ENCODE measurements around the gene SMCO2. TPM values are rescaled to one million over a fixed set of nuclear protein-coding genes. Genes with fewer than 3 reads are reported as not detected.

The SMCO2 gene
- total RNA-seq, 1 experiment from 2014 or later, result 1.7 TPM

GRCh38 chr12:27449026-27449425 is 2.5 kb downstream of the SMCO2 start:
- CTCF ChIA-PET, result no interaction called here
- BruUV-seq (replicated peaks), result no TSS peak

DNA sequence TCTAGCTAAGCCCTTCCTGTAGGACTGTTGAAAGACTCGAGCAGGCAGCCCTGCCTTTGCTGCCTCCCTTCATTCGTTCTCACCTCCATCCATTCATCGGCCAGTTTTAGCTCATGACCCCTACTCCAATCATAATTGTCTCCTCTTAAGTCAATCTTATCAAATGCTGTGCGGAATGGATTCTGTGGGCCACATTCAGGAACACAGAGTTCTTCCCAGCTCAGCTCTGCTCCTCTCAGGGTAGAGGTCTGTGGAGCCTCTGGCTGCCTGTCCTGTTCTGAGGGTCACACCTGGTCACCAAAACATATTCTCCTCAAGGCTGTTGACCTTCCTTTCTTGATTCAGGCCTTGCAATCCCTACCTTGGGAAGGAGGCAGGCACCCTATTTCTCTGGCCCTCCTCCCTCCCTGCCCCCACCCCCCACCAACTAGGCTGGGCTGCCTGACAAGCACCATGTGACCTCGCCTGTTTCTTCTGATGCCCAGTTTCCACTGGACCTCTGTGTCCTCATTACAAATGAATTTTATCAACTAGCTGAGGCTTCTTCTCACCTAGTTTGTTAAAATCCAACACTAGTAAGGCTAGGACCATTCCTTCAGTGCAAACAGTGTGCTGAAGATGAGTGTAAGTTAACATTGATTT is 3.5 kb downstream of the SMCO2 start:
- no peaks in the 10 kb centered on the region for H3K4me1 ChIP-seq (ENCODE audit: insufficient read depth, low read length)
- intact Hi-C loops (cut with micrococcal nuclease), result no loop called here
- POLR2A ChIA-PET (ENCODE audit: unreplicated experiment), result no interaction called here
- H3K36me3 ChIP-seq (ENCODE audit: low read depth, low read length), result no peaks in the 10 kb centered on the region
- TF ChIP-seq, protein P1, sequence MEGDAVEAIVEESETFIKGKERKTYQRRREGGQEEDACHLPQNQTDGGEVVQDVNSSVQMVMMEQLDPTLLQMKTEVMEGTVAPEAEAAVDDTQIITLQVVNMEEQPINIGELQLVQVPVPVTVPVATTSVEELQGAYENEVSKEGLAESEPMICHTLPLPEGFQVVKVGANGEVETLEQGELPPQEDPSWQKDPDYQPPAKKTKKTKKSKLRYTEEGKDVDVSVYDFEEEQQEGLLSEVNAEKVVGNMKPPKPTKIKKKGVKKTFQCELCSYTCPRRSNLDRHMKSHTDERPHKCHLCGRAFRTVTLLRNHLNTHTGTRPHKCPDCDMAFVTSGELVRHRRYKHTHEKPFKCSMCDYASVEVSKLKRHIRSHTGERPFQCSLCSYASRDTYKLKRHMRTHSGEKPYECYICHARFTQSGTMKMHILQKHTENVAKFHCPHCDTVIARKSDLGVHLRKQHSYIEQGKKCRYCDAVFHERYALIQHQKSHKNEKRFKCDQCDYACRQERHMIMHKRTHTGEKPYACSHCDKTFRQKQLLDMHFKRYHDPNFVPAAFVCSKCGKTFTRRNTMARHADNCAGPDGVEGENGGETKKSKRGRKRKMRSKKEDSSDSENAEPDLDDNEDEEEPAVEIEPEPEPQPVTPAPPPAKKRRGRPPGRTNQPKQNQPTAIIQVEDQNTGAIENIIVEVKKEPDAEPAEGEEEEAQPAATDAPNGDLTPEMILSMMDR (conservative IDR thresholded peaks at IDR 0.05; ENCODE audit: low read depth, low read length), result no peak
- no peak for TF ChIP-seq EZH2 (IDR thresholded peaks at IDR 0.05; ENCODE audit: low read length, unreplicated experiment)
- TF ChIP-seq EZH2phosphoT487 (IDR thresholded peaks at IDR 0.05; ENCODE audit: borderline replicate concordance, low read length), result no peak
- ATAC-seq (no peak), DNase-seq (no peak)
- H4K20me1 ChIP-seq (ENCODE audit: low read length), result no peaks in the 10 kb centered on the region
- no TSS peak for BruUV-seq (replicated peaks)
- no peaks in the 10 kb centered on the region for H3F3A ChIP-seq (ENCODE audit: low read length, unreplicated experiment)
- H3K9me3 ChIP-seq (ENCODE audit: low read length), result no peaks in the 10 kb centered on the region
- no peak overlapping the region for H3K4me2 ChIP-seq (ENCODE audit: low read length)
- no peak overlapping the region for H3K4me3 ChIP-seq (ENCODE audit: low read length)
- CTCF ChIA-PET, result no interaction called here
- H3K27ac ChIP-seq (ENCODE audit: low read length), result no peak overlapping the region
- no peaks in the 10 kb centered on the region for H3K9me2 ChIP-seq (replicated peaks; ENCODE audit: low read length)
- no peak overlapping the region for H2AFZ ChIP-seq (ENCODE audit: low read length)
- H3K9ac ChIP-seq (ENCODE audit: low read length), result no peak overlapping the region
- H3K79me2 ChIP-seq (ENCODE audit: low read length), result no peaks in the 10 kb centered on the region
- H3K27me3 ChIP-seq (ENCODE audit: low read length), result no peaks in the 10 kb centered on the region

More at GRCh38 chr12:27449026-27449425, 2.5 kb downstream of the SMCO2 start:
- Histone ChIP-seq H3K27ac (ENCODE audit: low read length) (no peak overlapping the region), H3F3A (ENCODE audit: low read length, unreplicated experiment) (no peaks in the 10 kb centered on the region), H3K79me2 (ENCODE audit: low read length) (no peaks in the 10 kb centered on the region), H3K9me2 (replicated peaks; ENCODE audit: low read length) (no peaks in the 10 kb centered on the region), H3K9me3 (ENCODE audit: low read length) (no peaks in the 10 kb centered on the region), H2AFZ (ENCODE audit: low read length) (no peak overlapping the region), H3K4me1 (ENCODE audit: insufficient read depth, low read length) (no peaks in the 10 kb centered on the region), H3K4me3 (ENCODE audit: low read length) (no peak overlapping the region), H3K9ac (ENCODE audit: low read length) (no peak overlapping the region), H3K27me3 (ENCODE audit: low read length) (no peaks in the 10 kb centered on the region), H3K36me3 (ENCODE audit: low read depth, low read length) (no peaks in the 10 kb centered on the region), H3K4me2 (ENCODE audit: low read length) (no peak overlapping the region), H4K20me1 (ENCODE audit: low read length) (no peaks in the 10 kb centered on the region)
- POLR2A ChIA-PET (ENCODE audit: unreplicated experiment), result no interaction called here
- DNase-seq (no peak), ATAC-seq (no peak)
- intact Hi-C loops (cut with micrococcal nuclease), result no loop called here
- TF ChIP-seq, protein P1 (conservative IDR thresholded peaks at IDR 0.05; ENCODE audit: low read depth, low read length), result no peak
- TF ChIP-seq EZH2phosphoT487 (IDR thresholded peaks at IDR 0.05; ENCODE audit: borderline replicate concordance, low read length) (no peak), EZH2 (IDR thresholded peaks at IDR 0.05; ENCODE audit: low read length, unreplicated experiment) (no peak)

- Histone ChIP-seq H3K27ac (ENCODE audit: low read length) (no peak overlapping the region), H3F3A (ENCODE audit: low read length, unreplicated experiment) (no peaks in the 10 kb centered on the region), H3K4me2 (ENCODE audit: low read length) (no peak overlapping the region), H3K9me2 (replicated peaks; ENCODE audit: low read length) (no peaks in the 10 kb centered on the region), H3K27me3 (ENCODE audit: low read length) (no peaks in the 10 kb centered on the region), H3K4me1 (ENCODE audit: insufficient read depth, low read length) (no peaks in the 10 kb centered on the region), H4K20me1 (ENCODE audit: low read length) (no peaks in the 10 kb centered on the region), H3K4me3 (ENCODE audit: low read length) (no peak overlapping the region), H3K79me2 (ENCODE audit: low read length) (no peaks in the 10 kb centered on the region), H2AFZ (ENCODE audit: low read length) (no peak overlapping the region), H3K9ac (ENCODE audit: low read length) (no peak overlapping the region), H3K9me3 (ENCODE audit: low read length) (no peaks in the 10 kb centered on the region), H3K36me3 (ENCODE audit: low read depth, low read length) (no peaks in the 10 kb centered on the region)
- no TSS peak for BruUV-seq (replicated peaks)
- ATAC-seq (no peak), DNase-seq (no peak)
- CTCF ChIA-PET, result no interaction called here
- POLR2A ChIA-PET (ENCODE audit: unreplicated experiment), result no interaction called here
- intact Hi-C loops (cut with micrococcal nuclease), result no loop called here
- no peak for TF ChIP-seq EZH2 (IDR thresholded peaks at IDR 0.05; ENCODE audit: low read length, unreplicated experiment)
- no peak for TF ChIP-seq EZH2phosphoT487 (IDR thresholded peaks at IDR 0.05; ENCODE audit: borderline replicate concordance, low read length)
- TF ChIP-seq, protein P1 (conservative IDR thresholded peaks at IDR 0.05; ENCODE audit: low read depth, low read length), result no peak
Measured at GRCh38 chr12:27451036-27451825, 4.7 kb downstream of the SMCO2 start.
